Measurements from ENCODE around the gene SSPN. TPM values are rescaled to one million over a fixed set of nuclear protein-coding genes. Genes with fewer than 3 reads are reported as not detected.

Gene SSPN
- total RNA-seq, 1 experiment from 2014 or later, result 1.8 TPM

DNA sequence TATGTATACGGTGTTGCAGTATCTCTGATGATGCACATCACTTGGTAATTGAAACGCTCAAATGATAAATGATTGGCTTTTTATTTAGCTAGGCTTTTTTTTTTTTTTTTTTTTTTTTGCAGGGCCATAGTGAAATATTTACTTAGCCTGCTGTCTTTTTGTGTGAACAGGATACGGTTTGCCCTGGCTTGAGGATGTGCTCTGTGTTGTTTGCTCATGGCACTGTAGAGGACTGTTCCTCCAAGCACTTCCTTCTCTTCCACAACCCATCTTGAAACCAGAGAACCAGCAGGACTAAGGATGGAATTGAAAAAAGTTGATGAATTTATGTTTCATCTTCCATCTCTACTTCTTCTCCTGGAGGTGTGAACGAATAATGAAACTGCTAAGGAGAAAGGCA lies 15.5 kb upstream of the SSPN start:
- CTCF ChIA-PET, result no interaction called here
- Mint-ChIP-seq H3K36me3 (no peaks in the 10 kb centered on the region), H3K27ac (no peak overlapping the region), H3K4me3 (no peak overlapping the region), H3K27me3 (ENCODE audit: low read depth) (peaks cover 4% of the 10 kb centered on the region), H3K9me3 (no peaks in the 10 kb centered on the region), H3K4me1 (no peaks in the 10 kb centered on the region)
- TF ChIP-seq SOX15 (CRISPR knock-in tag; IDR thresholded peaks at IDR 0.05) (no peak), ZBTB43 (CRISPR knock-in tag; IDR thresholded peaks at IDR 0.05) (no peak), NR3C1 (CRISPR knock-in tag; conservative IDR thresholded peaks at IDR 0.05; ENCODE audit: low read depth) (no peak), ATF1 (CRISPR knock-in tag; IDR thresholded peaks at IDR 0.05) (no peak), JAZF1 (CRISPR knock-in tag; IDR thresholded peaks at IDR 0.05) (no peak), CDX4 (CRISPR knock-in tag; IDR thresholded peaks at IDR 0.05; ENCODE audit: borderline replicate concordance) (no peak), OVOL2 (CRISPR knock-in tag; IDR thresholded peaks at IDR 0.05; ENCODE audit: borderline replicate concordance) (no peak), USF2 (CRISPR knock-in tag; IDR thresholded peaks at IDR 0.05) (no peak), TEAD1 (CRISPR knock-in tag; IDR thresholded peaks at IDR 0.05) (no peak), ESRRA (CRISPR knock-in tag; IDR thresholded peaks at IDR 0.05; ENCODE audit: borderline replicate concordance) (no peak), FOXP1 (CRISPR knock-in tag; IDR thresholded peaks at IDR 0.05; ENCODE audit: borderline replicate concordance) (no peak), ZNF416 (CRISPR knock-in tag; IDR thresholded peaks at IDR 0.05) (no peak)
- TF ChIP-seq, protein P1, sequence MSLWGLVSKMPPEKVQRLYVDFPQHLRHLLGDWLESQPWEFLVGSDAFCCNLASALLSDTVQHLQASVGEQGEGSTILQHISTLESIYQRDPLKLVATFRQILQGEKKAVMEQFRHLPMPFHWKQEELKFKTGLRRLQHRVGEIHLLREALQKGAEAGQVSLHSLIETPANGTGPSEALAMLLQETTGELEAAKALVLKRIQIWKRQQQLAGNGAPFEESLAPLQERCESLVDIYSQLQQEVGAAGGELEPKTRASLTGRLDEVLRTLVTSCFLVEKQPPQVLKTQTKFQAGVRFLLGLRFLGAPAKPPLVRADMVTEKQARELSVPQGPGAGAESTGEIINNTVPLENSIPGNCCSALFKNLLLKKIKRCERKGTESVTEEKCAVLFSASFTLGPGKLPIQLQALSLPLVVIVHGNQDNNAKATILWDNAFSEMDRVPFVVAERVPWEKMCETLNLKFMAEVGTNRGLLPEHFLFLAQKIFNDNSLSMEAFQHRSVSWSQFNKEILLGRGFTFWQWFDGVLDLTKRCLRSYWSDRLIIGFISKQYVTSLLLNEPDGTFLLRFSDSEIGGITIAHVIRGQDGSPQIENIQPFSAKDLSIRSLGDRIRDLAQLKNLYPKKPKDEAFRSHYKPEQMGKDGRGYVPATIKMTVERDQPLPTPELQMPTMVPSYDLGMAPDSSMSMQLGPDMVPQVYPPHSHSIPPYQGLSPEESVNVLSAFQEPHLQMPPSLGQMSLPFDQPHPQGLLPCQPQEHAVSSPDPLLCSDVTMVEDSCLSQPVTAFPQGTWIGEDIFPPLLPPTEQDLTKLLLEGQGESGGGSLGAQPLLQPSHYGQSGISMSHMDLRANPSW (CRISPR knock-in tag; conservative IDR thresholded peaks at IDR 0.05; ENCODE audit: low read depth), result no peak
- TF ChIP-seq, protein P2, sequence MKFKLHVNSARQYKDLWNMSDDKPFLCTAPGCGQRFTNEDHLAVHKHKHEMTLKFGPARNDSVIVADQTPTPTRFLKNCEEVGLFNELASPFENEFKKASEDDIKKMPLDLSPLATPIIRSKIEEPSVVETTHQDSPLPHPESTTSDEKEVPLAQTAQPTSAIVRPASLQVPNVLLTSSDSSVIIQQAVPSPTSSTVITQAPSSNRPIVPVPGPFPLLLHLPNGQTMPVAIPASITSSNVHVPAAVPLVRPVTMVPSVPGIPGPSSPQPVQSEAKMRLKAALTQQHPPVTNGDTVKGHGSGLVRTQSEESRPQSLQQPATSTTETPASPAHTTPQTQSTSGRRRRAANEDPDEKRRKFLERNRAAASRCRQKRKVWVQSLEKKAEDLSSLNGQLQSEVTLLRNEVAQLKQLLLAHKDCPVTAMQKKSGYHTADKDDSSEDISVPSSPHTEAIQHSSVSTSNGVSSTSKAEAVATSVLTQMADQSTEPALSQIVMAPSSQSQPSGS (CRISPR knock-in tag; IDR thresholded peaks at IDR 0.05; ENCODE audit: borderline replicate concordance, low read depth), result no peak
- TF ChIP-seq, protein P3, sequence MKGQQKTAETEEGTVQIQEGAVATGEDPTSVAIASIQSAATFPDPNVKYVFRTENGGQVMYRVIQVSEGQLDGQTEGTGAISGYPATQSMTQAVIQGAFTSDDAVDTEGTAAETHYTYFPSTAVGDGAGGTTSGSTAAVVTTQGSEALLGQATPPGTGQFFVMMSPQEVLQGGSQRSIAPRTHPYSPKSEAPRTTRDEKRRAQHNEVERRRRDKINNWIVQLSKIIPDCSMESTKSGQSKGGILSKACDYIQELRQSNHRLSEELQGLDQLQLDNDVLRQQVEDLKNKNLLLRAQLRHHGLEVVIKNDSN (CRISPR knock-in tag; IDR thresholded peaks at IDR 0.05), result no peak
- POLR2A ChIA-PET, result no interaction called here
- no peak for DNase-seq (ENCODE audit: low spot score)
- no peak for ATAC-seq

DNA sequence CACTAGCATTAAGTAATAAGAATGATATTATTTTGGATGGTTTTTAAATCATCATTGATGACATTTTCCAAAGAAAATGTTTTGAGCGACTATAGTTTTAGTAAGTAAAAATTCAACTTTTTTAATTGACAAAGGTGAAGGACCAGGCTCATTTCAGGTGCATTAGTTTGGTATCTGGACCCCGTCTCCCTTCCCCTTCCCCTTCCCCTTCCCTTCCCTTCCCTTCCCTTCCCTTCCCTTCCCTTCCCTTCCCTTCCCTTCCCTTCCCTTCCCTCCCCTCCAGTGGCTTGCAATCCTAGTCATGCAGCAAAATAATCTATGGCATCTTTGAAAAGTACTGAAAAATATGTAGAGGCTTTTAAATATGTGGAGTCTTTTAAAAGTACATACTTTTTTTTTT lies 13.0 kb upstream of the SSPN start:
- ChIA-PET CTCF (no interaction called here), POLR2A (no interaction called here)
- Mint-ChIP-seq H3K4me3 (no peak overlapping the region), H3K4me1 (peaks cover 1% of the 10 kb centered on the region), H3K9me3 (no peaks in the 10 kb centered on the region), H3K36me3 (no peaks in the 10 kb centered on the region), H3K27ac (no peak overlapping the region), H3K27me3 (ENCODE audit: low read depth) (peaks cover 4% of the 10 kb centered on the region)
- DNase-seq (ENCODE audit: low spot score) (no peak), ATAC-seq (no peak)
- TF ChIP-seq, protein P4, sequence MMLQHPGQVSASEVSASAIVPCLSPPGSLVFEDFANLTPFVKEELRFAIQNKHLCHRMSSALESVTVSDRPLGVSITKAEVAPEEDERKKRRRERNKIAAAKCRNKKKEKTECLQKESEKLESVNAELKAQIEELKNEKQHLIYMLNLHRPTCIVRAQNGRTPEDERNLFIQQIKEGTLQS (CRISPR knock-in tag; conservative IDR thresholded peaks at IDR 0.05), result no peak
- no peak for TF ChIP-seq ZNF425 (CRISPR knock-in tag; conservative IDR thresholded peaks at IDR 0.05)
- TF ChIP-seq, protein P5, sequence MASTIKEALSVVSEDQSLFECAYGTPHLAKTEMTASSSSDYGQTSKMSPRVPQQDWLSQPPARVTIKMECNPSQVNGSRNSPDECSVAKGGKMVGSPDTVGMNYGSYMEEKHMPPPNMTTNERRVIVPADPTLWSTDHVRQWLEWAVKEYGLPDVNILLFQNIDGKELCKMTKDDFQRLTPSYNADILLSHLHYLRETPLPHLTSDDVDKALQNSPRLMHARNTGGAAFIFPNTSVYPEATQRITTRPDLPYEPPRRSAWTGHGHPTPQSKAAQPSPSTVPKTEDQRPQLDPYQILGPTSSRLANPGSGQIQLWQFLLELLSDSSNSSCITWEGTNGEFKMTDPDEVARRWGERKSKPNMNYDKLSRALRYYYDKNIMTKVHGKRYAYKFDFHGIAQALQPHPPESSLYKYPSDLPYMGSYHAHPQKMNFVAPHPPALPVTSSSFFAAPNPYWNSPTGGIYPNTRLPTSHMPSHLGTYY (CRISPR knock-in tag; IDR thresholded peaks at IDR 0.05), result no peak
- no peak for TF ChIP-seq IRF2 (CRISPR knock-in tag; IDR thresholded peaks at IDR 0.05; ENCODE audit: borderline replicate concordance, low read depth)
- no peak for TF ChIP-seq ZNF263 (CRISPR knock-in tag; IDR thresholded peaks at IDR 0.05; ENCODE audit: low read depth)
- TF ChIP-seq HMGA2 (CRISPR knock-in tag; IDR thresholded peaks at IDR 0.05), result no peak
- no peak for TF ChIP-seq NR2C2 (CRISPR knock-in tag; IDR thresholded peaks at IDR 0.05)
